Neural cell (in vitro differentiated cells): Measurements from ENCODE around the gene SPATS2.

Experiments used
- EP300 ChIP-seq: fragments of 450-650 bp; conservative IDR thresholded peaks from 2 replicates; pipeline ENCODE4 v1.6.1; 2014; ENCODE audit warnings: antibody characterized with exemption, mild to moderate bottlenecking, moderate library complexity; ENCODE audit not compliant: poor library complexity, severe bottlenecking
- EZH2 ChIP-seq: fragments of 200-600, 300-800 bp; shearing (Covaris generic), sonication (generic); IDR thresholded peaks from 2 replicates; pipeline ENCODE4 v1.6.1; 2014; ENCODE audit warnings: antibody characterized with exemption, low read length, borderline replicate concordance, mild to moderate bottlenecking; ENCODE audit not compliant: insufficient read depth, poor library complexity, severe bottlenecking
- MXI1 ChIP-seq: fragments of 450-650 bp; conservative IDR thresholded peaks from 2 replicates; pipeline ENCODE4 v1.6.1; 2014; ENCODE audit warnings: antibody characterized with exemption, mild to moderate bottlenecking; ENCODE audit not compliant: poor library complexity, severe bottlenecking
- POLR2AphosphoS5 ChIP-seq: IDR thresholded peaks from 2 replicates; pipeline ENCODE4 v1.6.1; 2012
- RAD21 ChIP-seq: fragments of 450-650 bp; conservative IDR thresholded peaks from 2 replicates; pipeline ENCODE4 v1.6.1; 2014; ENCODE audit warnings: antibody characterized with exemption, mild to moderate bottlenecking, moderate library complexity
- SMC3 ChIP-seq: fragments of 450-650 bp; conservative IDR thresholded peaks from 2 replicates; pipeline ENCODE4 v1.6.1; 2014; ENCODE audit warnings: antibody characterized with exemption, mild to moderate bottlenecking, moderate library complexity; ENCODE audit not compliant: poor library complexity
- TAF1 ChIP-seq: IDR thresholded peaks from 2 replicates; pipeline ENCODE4 v1.6.1; 2012; ENCODE audit warnings: low read depth
- TF ChIP-seq, protein P1 (sequence below): fragments of 450-650 bp; IDR thresholded peaks from 2 replicates; pipeline ENCODE4 v1.5.1; 2014; ENCODE audit warnings: antibody characterized with exemption, mild to moderate bottlenecking, moderate library complexity; ENCODE audit not compliant: poor library complexity, severe bottlenecking

DNA sequence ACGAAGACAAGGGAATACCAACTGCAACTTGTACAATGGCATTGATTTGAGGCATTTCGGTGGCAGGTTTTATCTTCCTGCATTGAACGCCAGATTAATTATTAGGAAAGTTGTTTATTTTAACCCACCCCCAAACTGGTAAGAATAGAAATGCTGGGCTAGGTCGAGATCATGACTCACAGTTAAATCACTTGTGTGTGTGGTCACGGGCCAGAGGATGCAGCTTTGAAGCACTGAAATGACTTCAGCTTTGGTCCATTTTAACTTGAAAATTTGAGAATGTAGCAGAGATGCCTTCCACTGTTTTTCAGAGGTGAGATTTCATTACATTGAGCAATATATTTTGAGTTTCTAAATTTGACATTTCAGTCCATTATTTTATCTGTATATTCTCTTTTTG lies 148.0 kb downstream of the SPATS2 start:
- TF ChIP-seq RAD21 (no peak), TAF1 (no peak), EZH2 (no peak), EP300 (no peak), POLR2AphosphoS5 (no peak), SMC3 (no peak), MXI1 (no peak)
- TF ChIP-seq, protein P1, sequence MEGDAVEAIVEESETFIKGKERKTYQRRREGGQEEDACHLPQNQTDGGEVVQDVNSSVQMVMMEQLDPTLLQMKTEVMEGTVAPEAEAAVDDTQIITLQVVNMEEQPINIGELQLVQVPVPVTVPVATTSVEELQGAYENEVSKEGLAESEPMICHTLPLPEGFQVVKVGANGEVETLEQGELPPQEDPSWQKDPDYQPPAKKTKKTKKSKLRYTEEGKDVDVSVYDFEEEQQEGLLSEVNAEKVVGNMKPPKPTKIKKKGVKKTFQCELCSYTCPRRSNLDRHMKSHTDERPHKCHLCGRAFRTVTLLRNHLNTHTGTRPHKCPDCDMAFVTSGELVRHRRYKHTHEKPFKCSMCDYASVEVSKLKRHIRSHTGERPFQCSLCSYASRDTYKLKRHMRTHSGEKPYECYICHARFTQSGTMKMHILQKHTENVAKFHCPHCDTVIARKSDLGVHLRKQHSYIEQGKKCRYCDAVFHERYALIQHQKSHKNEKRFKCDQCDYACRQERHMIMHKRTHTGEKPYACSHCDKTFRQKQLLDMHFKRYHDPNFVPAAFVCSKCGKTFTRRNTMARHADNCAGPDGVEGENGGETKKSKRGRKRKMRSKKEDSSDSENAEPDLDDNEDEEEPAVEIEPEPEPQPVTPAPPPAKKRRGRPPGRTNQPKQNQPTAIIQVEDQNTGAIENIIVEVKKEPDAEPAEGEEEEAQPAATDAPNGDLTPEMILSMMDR: no peak
